KMS-11 (cell line): Measurements from ENCODE around the gene ZBTB20.

Source experiments
- H2AFZ ChIP-seq: fragments of 200-600 bp; sonication (generic); 2 replicates; pipeline ENCODE4 v1.6.1; 2016; ENCODE audit warnings: antibody characterized with exemption, mixed run types, low read depth
- H3K27ac ChIP-seq: fragments of 200-600 bp; sonication (generic); 2 replicates; pipeline ENCODE4 v1.6.1; 2016; ENCODE audit warnings: mild to moderate bottlenecking, mixed run types
- H3K27me3 ChIP-seq: fragments of 200-600 bp; sonication (generic); 2 replicates; pipeline ENCODE4 v1.6.1; 2017; ENCODE audit warnings: mild to moderate bottlenecking, low read depth, mixed run types, moderate library complexity; ENCODE audit not compliant: insufficient read depth
- H3K36me3 ChIP-seq: fragments of 200-600 bp; sonication (generic); 2 replicates; pipeline ENCODE4 v1.6.1; 2017; ENCODE audit warnings: mild to moderate bottlenecking, mixed run types; ENCODE audit not compliant: insufficient read depth
- H3K4me1 ChIP-seq: fragments of 200-600 bp; sonication (generic); 2 replicates; pipeline ENCODE4 v1.6.1; 2016; ENCODE audit warnings: mild to moderate bottlenecking, low read depth, mixed run types; ENCODE audit not compliant: poor library complexity, severe bottlenecking
- H3K4me2 ChIP-seq: fragments of 200-600 bp; sonication (generic); 2 replicates; pipeline ENCODE4 v1.7.0; 2016; ENCODE audit warnings: mild to moderate bottlenecking, mixed run types
- H3K4me3 ChIP-seq: fragments of 200-600 bp; sonication (generic); IDR thresholded peaks from 2 replicates; pipeline ENCODE4 v1.6.1; 2017; ENCODE audit warnings: low read depth, low read length, mixed read lengths; ENCODE audit not compliant: insufficient read depth
- H3K79me2 ChIP-seq: fragments of 200-600 bp; sonication (generic); 2 replicates; pipeline ENCODE4 v1.6.1; 2016; ENCODE audit warnings: low read depth, mixed run types; ENCODE audit not compliant: insufficient read depth
- H3K9ac ChIP-seq: fragments of 200-600 bp; sonication (generic); 2 replicates; pipeline ENCODE4 v1.6.1; 2016; ENCODE audit warnings: mild to moderate bottlenecking, mixed run types
- H4K20me1 ChIP-seq: fragments of 200-600 bp; sonication (generic); 2 replicates; pipeline ENCODE4 v1.6.1; 2016; ENCODE audit warnings: mild to moderate bottlenecking, mixed run types; ENCODE audit not compliant: insufficient read depth
- TF ChIP-seq, protein P1 (sequence below): fragments of 200-600 bp; sonication (generic); conservative IDR thresholded peaks from 2 replicates; pipeline ENCODE4 v1.6.1; 2017; ENCODE audit warnings: low read depth, mild to moderate bottlenecking, antibody characterized with exemption, low read length, moderate library complexity, mixed read lengths

The ZBTB20 gene

DNA sequence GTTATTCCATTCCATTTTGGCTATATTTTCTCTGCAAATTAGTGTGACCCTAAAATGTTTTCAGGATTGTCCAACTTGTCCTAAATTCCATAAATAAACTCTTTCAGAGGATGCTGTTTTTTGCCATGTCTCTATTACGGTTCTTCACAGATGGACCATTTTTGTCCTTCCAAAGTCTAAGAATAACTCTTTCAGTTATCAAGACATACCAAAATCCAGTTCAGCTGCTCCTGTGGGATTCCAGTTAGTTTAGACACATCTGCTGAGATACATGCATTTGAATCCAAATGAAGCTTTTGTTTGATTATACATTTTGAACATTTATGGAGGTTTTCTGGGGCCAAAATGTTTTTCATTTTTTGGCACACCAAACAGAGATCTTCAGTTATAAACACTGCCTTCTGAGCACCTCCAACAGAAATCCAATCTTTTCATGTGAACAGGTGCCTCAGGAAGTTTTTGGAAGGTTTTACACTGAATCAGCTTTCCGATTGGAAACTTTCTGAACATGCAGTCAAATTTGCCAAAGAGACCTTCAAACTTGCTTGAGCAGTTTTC is 772.6 kb downstream of the ZBTB20 start:
- H3K4me2 ChIP-seq = no peak overlapping the region
- H2AFZ ChIP-seq = no peak overlapping the region
- TF ChIP-seq, protein P1, sequence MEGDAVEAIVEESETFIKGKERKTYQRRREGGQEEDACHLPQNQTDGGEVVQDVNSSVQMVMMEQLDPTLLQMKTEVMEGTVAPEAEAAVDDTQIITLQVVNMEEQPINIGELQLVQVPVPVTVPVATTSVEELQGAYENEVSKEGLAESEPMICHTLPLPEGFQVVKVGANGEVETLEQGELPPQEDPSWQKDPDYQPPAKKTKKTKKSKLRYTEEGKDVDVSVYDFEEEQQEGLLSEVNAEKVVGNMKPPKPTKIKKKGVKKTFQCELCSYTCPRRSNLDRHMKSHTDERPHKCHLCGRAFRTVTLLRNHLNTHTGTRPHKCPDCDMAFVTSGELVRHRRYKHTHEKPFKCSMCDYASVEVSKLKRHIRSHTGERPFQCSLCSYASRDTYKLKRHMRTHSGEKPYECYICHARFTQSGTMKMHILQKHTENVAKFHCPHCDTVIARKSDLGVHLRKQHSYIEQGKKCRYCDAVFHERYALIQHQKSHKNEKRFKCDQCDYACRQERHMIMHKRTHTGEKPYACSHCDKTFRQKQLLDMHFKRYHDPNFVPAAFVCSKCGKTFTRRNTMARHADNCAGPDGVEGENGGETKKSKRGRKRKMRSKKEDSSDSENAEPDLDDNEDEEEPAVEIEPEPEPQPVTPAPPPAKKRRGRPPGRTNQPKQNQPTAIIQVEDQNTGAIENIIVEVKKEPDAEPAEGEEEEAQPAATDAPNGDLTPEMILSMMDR = no peak
- no peak overlapping the region for H3K4me3 ChIP-seq
- no peaks in the 10 kb centered on the region for H3K4me1 ChIP-seq
- no peaks in the 10 kb centered on the region for H4K20me1 ChIP-seq
- no peak overlapping the region for H3K9ac ChIP-seq
- no peaks in the 10 kb centered on the region for H3K79me2 ChIP-seq
- H3K27me3 ChIP-seq = no peaks in the 10 kb centered on the region
- H3K27ac ChIP-seq = no peak overlapping the region
- H3K36me3 ChIP-seq = no peaks in the 10 kb centered on the region

DNA sequence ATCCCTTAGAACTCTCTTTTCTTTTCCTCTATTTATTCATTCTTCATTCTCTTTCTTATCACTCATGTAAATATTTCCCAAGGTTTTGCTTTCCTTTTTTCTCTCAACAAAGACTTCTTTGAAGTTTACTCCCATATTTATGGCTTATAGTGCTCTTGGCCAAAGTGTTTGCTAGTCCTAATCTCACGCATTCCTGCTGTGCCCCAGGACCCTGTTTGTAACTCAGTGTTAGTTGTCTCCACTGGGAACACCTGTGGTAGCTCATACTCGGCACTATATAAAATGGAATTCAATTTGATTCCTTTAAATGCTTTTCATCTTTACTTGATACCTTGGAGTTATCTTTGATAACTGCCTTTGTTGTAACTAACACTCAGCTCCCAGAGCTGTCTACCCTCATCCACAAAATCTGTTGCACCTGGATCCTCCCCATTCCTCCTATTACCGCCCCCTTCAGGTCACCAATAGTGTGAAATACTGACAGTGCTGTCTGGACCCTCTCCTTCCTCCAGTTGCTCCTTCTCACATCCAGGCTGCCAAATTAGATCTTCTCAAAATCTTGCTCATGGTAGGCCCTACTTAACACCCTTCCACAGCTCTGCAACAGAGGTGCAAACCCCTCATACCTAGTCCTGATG is 776.4 kb downstream of the ZBTB20 start:
- Histone ChIP-seq H3K27me3 (no peaks in the 10 kb centered on the region), H3K27ac (no peak overlapping the region), H4K20me1 (no peaks in the 10 kb centered on the region), H3K4me1 (no peaks in the 10 kb centered on the region), H3K4me3 (no peak overlapping the region), H3K9ac (no peak overlapping the region), H3K4me2 (no peak overlapping the region), H2AFZ (no peak overlapping the region), H3K36me3 (no peaks in the 10 kb centered on the region), H3K79me2 (no peaks in the 10 kb centered on the region)
- TF ChIP-seq, protein P1 = no peak; the same call in 1 of the 2 replicates

DNA sequence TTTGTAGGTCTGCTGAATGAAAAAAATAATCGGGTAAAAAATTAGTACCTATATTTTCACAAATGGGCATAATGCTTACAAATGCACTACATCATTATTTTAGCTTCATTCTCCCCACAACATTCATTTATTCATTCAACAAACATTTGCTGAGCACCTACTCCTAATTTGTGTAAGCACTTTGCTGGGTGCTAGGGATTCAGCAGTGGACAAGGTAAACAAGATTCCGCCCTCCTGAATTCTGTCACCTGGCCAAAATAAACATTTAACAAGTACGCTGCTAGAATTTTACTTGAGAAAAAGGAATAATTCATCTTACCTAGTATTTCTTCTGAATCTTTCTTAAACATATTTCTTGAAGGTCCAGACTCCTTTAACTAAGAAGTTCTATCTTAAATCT is 781.2 kb downstream of the ZBTB20 start:
- Histone ChIP-seq H3K27ac (no peak overlapping the region), H3K9ac (no peak overlapping the region)

DNA sequence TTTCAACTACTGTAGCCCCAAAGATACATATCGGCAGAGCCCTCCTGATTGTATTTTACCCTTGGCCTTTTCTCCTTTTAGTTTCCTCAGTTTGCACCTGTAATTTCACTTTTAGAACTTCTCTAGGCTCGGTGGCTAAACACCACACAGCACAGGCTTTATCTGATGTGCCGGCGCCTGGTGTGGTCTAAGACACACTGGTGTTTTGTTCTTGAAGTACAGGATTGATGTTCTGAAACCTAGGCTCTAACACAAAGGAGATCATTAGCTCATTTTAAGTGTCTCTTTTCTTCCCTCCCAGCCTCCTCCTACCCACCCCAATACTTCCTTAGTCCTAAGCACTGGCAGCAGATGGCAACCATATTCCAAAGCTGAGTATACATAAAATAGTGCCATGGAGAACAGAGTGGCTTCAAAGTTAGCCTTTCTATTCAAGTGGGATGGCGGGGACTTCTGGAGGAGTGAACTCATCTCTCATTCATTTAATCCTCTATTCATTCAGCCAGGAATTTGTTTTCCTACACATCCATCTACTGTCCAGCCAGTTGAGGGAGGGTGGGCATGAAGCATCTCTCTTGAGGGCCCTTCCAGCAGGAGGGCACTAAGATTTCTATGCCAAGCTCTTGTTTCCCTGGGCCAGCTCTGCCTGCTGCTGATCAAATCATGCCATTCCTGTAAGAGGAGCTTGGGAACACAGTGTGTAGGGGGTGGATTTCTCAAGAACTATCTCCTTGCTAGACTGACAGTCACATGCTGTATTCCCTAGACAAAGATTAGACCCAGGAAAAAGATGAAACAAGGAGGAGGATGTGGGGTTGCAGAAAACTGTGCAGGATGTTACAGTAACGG is 782.1 kb downstream of the ZBTB20 start:
- Histone ChIP-seq H3K4me3 (no peak overlapping the region), H2AFZ (no peak overlapping the region), H3K4me2 (no peak overlapping the region), H3K36me3 (no peaks in the 10 kb centered on the region), H3K4me1 (no peaks in the 10 kb centered on the region), H3K27ac (no peak overlapping the region), H3K9ac (no peak overlapping the region), H3K27me3 (no peaks in the 10 kb centered on the region), H3K79me2 (no peaks in the 10 kb centered on the region), H4K20me1 (no peaks in the 10 kb centered on the region)
- TF ChIP-seq, protein P1 = no peak

More for the DNA sequence above, 781.2 kb downstream of the ZBTB20 start:
- Histone ChIP-seq H3K27me3 (no peaks in the 10 kb centered on the region), H4K20me1 (no peaks in the 10 kb centered on the region), H3K4me2 (no peak overlapping the region), H2AFZ (no peak overlapping the region), H3K4me1 (no peaks in the 10 kb centered on the region), H3K79me2 (no peaks in the 10 kb centered on the region), H3K36me3 (no peaks in the 10 kb centered on the region), H3K4me3 (no peak overlapping the region)
- TF ChIP-seq, protein P1 = no peak
